C1 segment of cervical spinal cord (tissue), 14 donors: ENCODE measurements around the gene ATG16L1.

Experiments used
- DNase-seq, 14 donors: peaks; one replicate each; lab custom pipeline; 2025; lab: John Stamatoyannopoulos, UW

ATG16L1 gene

GRCh38 chr2:233290051-233290845, 38.8 kb downstream of the ATG16L1 start:
- no peak for DNase-seq

GRCh38 chr2:233295891-233296290, 44.4 kb downstream of the ATG16L1 start:
- no peak for DNase-seq

- DNase-seq = no peak
These were observed 45.6 kb downstream of the ATG16L1 start for GRCh38 chr2:233297076-233297475.

GRCh38 chr2:233300401-233300800, 48.9 kb downstream of the ATG16L1 start:
- no peak for DNase-seq

DNA sequence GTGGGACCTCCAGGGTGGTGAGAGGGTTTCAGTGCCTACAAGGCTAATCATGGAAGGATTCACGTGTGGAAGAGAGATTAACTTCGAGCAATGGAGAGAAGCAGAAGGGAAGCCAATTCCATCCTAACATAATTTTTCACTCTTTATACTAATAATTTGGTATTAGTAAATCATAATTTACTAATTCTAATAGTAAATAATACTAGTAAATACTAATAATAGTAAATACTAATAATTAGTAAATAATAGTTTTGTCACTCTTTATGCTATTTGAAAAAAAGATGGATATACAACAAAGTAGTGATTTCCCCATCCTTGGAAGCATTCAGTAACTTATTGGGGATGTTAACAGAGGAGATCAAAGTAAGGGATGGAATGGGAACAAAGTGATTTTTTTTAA, 49.8 kb downstream of the ATG16L1 start:
- DNase-seq = no peak

DNA sequence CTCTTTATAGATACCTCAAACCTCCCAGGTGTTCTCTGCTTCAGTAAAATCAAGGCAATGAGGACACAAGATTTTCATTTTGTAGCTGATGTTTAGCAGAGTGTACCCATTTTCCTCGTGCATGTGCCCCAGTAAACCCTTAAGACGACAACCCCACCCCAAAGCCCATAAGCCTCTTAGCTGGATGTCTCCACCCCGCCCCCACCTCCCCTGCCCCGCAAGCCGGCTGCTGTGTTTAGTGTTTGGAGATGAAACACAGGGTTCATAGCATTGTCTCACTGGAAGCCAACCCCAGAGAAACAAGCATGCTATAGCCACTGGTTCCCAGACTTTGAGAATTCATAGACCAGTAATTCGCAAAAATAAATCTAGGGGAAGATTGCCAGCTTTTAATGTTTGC, 50.3 kb downstream of the ATG16L1 start:
- no peak for DNase-seq

- DNase-seq = no peak
These were observed 51.8 kb downstream of the ATG16L1 start for GRCh38 chr2:233303252-233303651.

- DNase-seq = no peak
These were observed 56.1 kb downstream of the ATG16L1 start, which contains the start of gene SAG for GRCh38 chr2:233307565-233307964. SAG (plus strand) TSS chr2:233307816; CDS start chr2:233309190, 1,374 bp downstream.

DNA sequence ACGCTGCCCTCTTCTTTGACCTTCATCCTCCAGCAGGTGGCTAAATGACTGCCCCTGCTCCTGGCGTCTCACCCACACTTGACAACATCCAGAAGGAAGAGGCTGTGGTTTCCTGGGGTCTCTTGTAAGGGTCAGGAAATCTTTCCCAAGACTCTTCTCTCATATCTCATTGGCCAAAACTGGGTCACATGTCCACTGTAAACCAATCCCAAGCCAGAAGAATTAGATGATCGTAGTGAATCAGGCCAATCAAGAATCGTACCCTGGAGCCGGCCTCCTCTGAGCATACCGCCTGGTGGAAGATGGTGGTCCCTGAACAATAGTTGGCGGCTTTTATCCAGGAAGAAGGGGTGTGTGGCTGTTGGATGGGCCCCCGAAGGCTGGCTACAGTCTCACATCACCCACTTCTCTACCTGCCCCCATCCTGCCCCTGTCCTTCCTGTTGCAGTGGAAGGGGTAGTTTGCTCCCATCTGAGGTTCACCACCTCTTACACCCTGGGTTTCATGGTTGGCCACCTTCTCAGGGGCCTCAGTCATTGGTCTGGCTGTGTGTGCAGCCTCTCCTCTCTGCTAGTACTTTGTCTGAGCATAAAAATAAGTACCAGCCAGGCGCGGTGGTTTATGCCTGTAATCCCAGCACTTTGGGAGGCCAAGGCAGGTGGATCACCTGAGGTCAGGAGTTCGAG, 59.9 kb downstream of the ATG16L1 start:
- DNase-seq = no peak

DNA sequence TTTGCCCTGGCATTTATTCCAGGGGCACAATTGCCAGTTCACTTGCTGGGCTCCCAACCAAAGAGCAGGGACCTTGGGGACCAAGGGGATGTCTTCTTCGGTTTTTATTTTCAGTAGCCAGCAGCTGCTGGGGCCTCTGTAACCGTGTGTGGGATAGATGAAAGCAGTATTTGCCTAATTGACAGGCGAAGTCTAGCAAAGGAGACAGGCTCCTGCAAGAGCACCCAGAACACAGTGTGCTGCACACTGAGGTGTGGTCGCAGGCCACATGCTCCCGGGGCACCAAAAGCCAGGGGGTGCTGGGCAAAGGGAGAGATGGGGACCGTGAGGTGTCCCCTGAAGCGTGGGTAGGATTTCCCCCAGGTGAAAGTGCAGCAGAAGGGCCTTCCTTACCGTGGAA, 61.4 kb downstream of the ATG16L1 start:
- no peak for DNase-seq

- DNase-seq = no peak
These were observed 62.9 kb downstream of the ATG16L1 start for GRCh38 chr2:233314180-233314925.

DNA sequence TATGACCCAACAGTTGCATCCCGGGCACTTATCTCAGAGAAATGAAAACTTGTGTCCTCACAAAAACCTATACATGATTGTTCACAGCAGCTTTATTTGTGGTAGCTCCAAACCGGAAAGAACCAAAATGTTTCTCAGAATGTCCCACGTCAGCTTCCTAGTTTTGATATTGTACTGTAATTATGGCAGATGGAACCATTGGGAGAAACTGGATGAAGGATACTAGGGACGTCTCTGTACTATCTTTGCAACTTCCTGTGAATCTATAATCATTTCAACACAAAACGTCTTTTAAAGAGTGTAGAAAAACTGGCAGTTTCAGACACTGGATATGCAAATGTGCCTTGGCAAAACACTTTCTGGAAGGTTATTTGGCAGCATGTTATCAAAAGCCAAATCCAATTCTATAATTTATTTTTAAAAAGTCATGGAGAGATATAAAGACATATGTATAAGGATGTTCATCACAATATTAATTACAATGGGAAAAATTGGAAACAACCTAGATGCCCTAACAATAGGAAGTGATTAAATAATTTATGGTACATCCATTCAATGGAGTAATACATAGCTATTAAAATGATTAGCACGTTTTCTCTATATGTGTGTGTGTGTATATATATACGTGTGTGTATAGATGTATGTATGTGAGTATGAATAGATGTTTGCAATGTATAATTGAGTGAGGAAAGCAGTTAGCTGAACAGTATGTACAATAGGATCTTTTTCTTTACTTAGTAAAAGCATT, 65.9 kb downstream of the ATG16L1 start:
- no peak for DNase-seq

GRCh38 chr2:233319256-233319655, 67.8 kb downstream of the ATG16L1 start:
- DNase-seq = no peak

- no peak for DNase-seq
These were observed 69.0 kb downstream of the ATG16L1 start for GRCh38 chr2:233320470-233320869.

GRCh38 chr2:233321166-233321565, 69.7 kb downstream of the ATG16L1 start:
- DNase-seq = no peak

GRCh38 chr2:233323851-233324250, 72.4 kb downstream of the ATG16L1 start:
- DNase-seq = no peak

GRCh38 chr2:233325256-233325655, 73.8 kb downstream of the ATG16L1 start:
- no peak for DNase-seq

GRCh38 chr2:233325814-233326213, 74.3 kb downstream of the ATG16L1 start:
- DNase-seq = no peak

- no peak for DNase-seq
These were observed 75.0 kb downstream of the ATG16L1 start for GRCh38 chr2:233326500-233326899.

- DNase-seq = no peak
These were observed 77.4 kb downstream of the ATG16L1 start for GRCh38 chr2:233328922-233329321.

DNA sequence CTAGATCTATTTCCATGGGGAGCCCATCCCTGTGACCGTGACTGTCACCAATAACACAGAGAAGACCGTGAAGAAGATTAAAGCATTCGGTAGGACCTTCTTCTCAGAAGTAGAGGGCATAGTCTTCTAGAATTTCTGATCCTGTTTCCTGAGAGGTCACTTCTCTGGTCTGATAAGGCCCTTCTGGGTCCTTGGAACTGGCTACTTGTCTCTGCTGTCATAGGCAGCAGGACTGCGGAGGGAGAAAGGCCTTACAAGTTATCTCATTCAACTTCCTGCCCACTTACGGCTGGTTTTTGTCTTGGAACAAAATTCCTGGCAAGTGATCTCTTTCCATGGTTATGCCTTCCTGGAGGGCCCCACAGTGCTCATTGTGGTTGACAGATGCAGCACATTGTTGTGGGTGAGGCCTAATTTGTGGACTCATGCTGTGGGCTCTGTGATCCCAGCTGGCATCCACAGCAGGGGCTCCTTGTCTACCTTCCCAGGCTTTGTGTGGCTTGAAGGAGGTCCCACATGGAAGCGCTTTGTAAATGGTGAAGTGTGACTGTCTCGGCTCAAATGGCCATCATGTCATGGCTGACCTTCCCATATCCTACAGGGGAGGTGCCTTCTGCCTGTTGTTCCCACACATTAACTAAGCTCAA, 78.1 kb downstream of the ATG16L1 start:
- no peak for DNase-seq
